Activated CD4-positive, alpha-beta memory T cell treated with anti-CD3 and anti-CD28 coated beads for 36 hours (primary cell): ENCODE results near the gene MTAP. TPM values are rescaled to one million over a fixed set of nuclear protein-coding genes. Genes with fewer than 3 reads are reported as not detected.
A peak's percentile ranks its signal among the peaks of the same experiment; 100 is the strongest.

Experiments
- CTCF ChIA-PET: fragments of 350-600 bp; sonication (Branson Sonifier 250); formaldehyde crosslinking; loops from one replicate; lab custom pipeline; 2021; ENCODE audit warnings: antibody characterized with exemption, inconsistent platforms; lab: Charles Lee
- POLR2A ChIA-PET: fragments of 350-600 bp; sonication (Branson Sonifier 250); formaldehyde crosslinking; loops from one replicate; lab custom pipeline; 2021; ENCODE audit warnings: antibody characterized with exemption; lab: Charles Lee
- DNase-seq: peaks from one replicate; pipeline ENCODE4 v3.0.0-alpha.2; 2020
- H3K27ac Mint-ChIP-seq: one replicate; pipeline ENCODE4 v1.8.0; 2021; ENCODE audit warnings: mixed read lengths
- H3K27me3 Mint-ChIP-seq: one replicate; pipeline ENCODE4 v1.8.0; 2021; ENCODE audit warnings: mixed read lengths
- H3K36me3 Mint-ChIP-seq: one replicate; pipeline ENCODE4 v1.8.0; 2021; ENCODE audit warnings: mixed read lengths
- H3K4me1 Mint-ChIP-seq: one replicate; pipeline ENCODE4 v1.8.0; 2021; ENCODE audit warnings: low read depth, mixed read lengths
- H3K4me3 Mint-ChIP-seq: one replicate; pipeline ENCODE4 v1.8.0; 2021; ENCODE audit warnings: mild to moderate bottlenecking, mixed read lengths
- H3K9me3 Mint-ChIP-seq: one replicate; pipeline ENCODE4 v1.8.0; 2021; ENCODE audit warnings: mixed read lengths
- intact Hi-C: fragments of 100-400 bp; cut with micrococcal nuclease; formaldehyde crosslinking; loops from one replicate; pipeline ENCODE4 v1.15.1; 2023
- total RNA-seq, 2 experiments: library from RNA; stranded (reverse); gene quantifications; one replicate each; pipeline ENCODE4 v1.2.3, GENCODE V29; 2021

The MTAP gene
- total RNA-seq, 2 experiments from 2014 or later = 55.6 to 62.3 TPM

DNA sequence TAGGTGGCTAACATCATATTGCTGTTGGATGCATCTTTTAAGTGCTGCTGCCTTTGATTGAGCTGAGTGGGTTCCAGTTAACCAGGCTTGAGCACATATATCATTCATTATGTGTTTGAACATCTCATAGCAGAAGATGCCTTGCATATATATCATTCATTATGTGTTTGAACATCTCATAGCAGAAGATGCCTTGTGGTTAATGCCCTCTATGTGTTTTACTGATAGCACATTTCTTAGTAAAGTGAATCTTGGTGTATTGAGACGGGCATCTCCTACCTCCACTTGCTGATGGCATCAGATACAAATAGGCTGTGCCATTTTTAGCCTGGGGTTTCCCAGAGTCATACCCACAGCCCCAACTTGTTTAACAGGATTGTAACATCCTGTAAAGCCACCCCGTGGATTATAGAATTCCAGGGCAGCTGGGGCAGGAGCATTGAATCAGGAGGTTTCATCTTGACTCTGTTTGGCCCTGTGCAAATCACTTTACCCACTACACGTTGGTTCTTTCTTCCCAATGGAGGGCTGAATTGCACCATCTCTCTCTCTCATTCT lies 26.5 kb downstream of the MTAP start:
- Mint-ChIP-seq H3K9me3 (no peaks in the 10 kb centered on the region), H3K4me1 (peaks cover 52% of the 10 kb centered on the region), H3K4me3 (no peak overlapping the region), H3K27me3 (no peaks in the 10 kb centered on the region), H3K27ac (no peak overlapping the region), H3K36me3 (peaks cover 74% of the 10 kb centered on the region)
- ChIA-PET POLR2A (no interaction called here), CTCF (interaction anchor here (0.8 kb wide), 1 partner anchor 152 kb away, joined by 3 read pairs; no protein-coding TSS in a partner anchor)
- DNase-seq = peak; percentile 26
- intact Hi-C loops = no loop called here

DNA sequence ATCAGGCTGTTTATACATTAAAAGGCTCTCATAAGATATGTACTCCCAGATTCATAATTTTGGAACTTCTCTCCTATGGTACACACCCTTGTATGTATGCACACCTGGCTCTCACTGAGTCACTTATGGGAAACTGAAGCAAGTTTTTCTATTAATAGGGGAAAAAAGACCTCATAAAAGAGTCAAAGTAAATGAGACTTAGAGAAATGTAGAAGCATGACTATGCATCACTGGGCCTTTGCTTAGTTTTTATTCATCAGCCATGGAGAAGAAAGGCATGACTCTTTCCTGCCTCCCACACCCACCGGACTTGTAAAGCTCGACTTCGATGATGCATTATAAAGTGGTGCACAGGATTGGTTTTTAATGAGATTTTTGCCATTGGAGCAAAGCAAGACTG lies 28.2 kb downstream of the MTAP start:
- DNase-seq = peak; percentile 44
- intact Hi-C loops = loop anchor here (5.0 to 10.0 kb wide), 4 partner anchors 87 to 1146 kb away; partner anchors contain the start of gene FOCAD
- ChIA-PET CTCF (interaction anchor here (0.5 to 0.7 kb wide), 2 partner anchors 178 to 408 kb away, joined by 3 read pairs; no protein-coding TSS in a partner anchor), POLR2A (interaction anchor here (0.6 kb wide), 1 partner anchor 181 kb away, joined by 4 read pairs; no protein-coding TSS in a partner anchor)
- H3K9me3 Mint-ChIP-seq = no peaks in the 10 kb centered on the region
- peak overlapping the region; percentile 25 for H3K27ac Mint-ChIP-seq
- H3K36me3 Mint-ChIP-seq = peaks cover 73% of the 10 kb centered on the region
- peaks cover 51% of the 10 kb centered on the region for H3K4me1 Mint-ChIP-seq
- H3K27me3 Mint-ChIP-seq = no peaks in the 10 kb centered on the region
- no peak overlapping the region for H3K4me3 Mint-ChIP-seq

- peak; percentile 74 for DNase-seq
- no peak overlapping the region for H3K4me3 Mint-ChIP-seq
- H3K27me3 Mint-ChIP-seq = no peaks in the 10 kb centered on the region
- H3K36me3 Mint-ChIP-seq = peaks cover 70% of the 10 kb centered on the region
- POLR2A ChIA-PET = interaction anchor here (0.6 kb wide), 1 partner anchor 273 kb away, joined by 4 read pairs; no protein-coding TSS in a partner anchor
- H3K4me1 Mint-ChIP-seq = peaks cover 65% of the 10 kb centered on the region
- peak overlapping the region; percentile 33 for H3K27ac Mint-ChIP-seq
- intact Hi-C loops = loop anchor here (1.0 to 10.0 kb wide), 10 partner anchors 21 to 1147 kb away; partner anchors contain the start of genes CDKN2A, CDKN2B-AS1 and FOCAD
- H3K9me3 Mint-ChIP-seq = no peaks in the 10 kb centered on the region
- CTCF ChIA-PET = interaction anchor here (0.8 to 1.2 kb wide), 3 partner anchors 198 to 407 kb away, joined by 3 to 4 read pairs (median 3); no protein-coding TSS in a partner anchor
These were observed 29.5 kb downstream of the MTAP start for GRCh38 chr9:21831841-21832509.

DNA sequence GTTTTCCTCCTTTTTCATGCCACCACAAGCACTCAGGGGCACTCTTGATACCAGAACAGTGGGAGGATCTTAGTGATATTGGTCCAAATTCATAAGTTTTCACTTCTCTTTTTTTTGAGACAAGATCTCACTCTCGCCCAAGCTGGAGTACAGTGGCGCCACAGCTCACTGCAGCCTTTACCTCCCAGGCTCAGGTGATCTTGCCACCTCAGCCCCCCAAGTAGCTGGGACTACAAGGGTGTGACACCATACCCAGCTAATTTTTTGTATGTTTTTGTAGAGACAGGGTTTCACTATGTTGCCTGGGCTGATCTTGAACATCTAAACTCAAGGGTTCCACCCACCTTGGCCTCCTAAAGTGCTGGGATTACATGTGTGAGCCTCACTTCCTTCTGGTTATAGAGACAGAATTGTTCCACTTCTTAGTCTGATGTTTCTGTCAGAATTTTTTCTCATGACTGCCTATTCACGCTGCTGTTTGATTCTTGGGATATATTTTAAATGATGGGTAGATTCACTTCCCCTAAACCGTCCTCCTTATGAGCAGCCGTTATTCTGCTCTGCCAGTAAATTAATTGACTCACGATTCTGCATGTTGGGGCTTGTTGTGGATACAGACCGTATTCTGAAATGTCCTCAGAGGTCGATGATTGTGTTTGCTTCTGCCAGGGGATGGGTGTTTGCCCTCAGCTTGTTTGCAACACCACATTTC lies 30.8 kb downstream of the MTAP start:
- no peak overlapping the region for H3K4me3 Mint-ChIP-seq
- H3K27me3 Mint-ChIP-seq = no peaks in the 10 kb centered on the region
- intact Hi-C loops = loop anchor here (2.0 to 10.0 kb wide), 5 partner anchors 20 to 1148 kb away; partner anchors contain the start of gene FOCAD
- ChIA-PET CTCF (interaction anchor here (0.9 to 1.2 kb wide), 2 partner anchors 175 to 406 kb away, joined by 3 to 4 read pairs; no protein-coding TSS in a partner anchor), POLR2A (no interaction called here)
- no peaks in the 10 kb centered on the region for H3K9me3 Mint-ChIP-seq
- DNase-seq = no peak
- no peak overlapping the region for H3K27ac Mint-ChIP-seq
- peaks cover 65% of the 10 kb centered on the region for H3K4me1 Mint-ChIP-seq
- H3K36me3 Mint-ChIP-seq = peaks cover 75% of the 10 kb centered on the region

GRCh38 chr9:21835121-21835520 lies 32.7 kb downstream of the MTAP start:
- Mint-ChIP-seq H3K4me1 (peaks cover 56% of the 10 kb centered on the region), H3K27ac (no peak overlapping the region), H3K36me3 (peaks cover 78% of the 10 kb centered on the region), H3K27me3 (no peaks in the 10 kb centered on the region), H3K4me3 (no peak overlapping the region), H3K9me3 (no peaks in the 10 kb centered on the region)
- intact Hi-C loops = loop anchor here (10.0 kb wide), 1 partner anchor 1150 kb away; the partner anchor contains the start of gene FOCAD
- no peak for DNase-seq
- ChIA-PET CTCF (interaction anchor here (0.6 to 1.4 kb wide), 3 partner anchors 22 to 491 kb away, joined by 3 to 5 read pairs (median 3); no protein-coding TSS in a partner anchor), POLR2A (interaction anchor here (0.7 kb wide), 1 partner anchor 26 kb away, joined by 3 read pairs; no protein-coding TSS in a partner anchor)

DNA sequence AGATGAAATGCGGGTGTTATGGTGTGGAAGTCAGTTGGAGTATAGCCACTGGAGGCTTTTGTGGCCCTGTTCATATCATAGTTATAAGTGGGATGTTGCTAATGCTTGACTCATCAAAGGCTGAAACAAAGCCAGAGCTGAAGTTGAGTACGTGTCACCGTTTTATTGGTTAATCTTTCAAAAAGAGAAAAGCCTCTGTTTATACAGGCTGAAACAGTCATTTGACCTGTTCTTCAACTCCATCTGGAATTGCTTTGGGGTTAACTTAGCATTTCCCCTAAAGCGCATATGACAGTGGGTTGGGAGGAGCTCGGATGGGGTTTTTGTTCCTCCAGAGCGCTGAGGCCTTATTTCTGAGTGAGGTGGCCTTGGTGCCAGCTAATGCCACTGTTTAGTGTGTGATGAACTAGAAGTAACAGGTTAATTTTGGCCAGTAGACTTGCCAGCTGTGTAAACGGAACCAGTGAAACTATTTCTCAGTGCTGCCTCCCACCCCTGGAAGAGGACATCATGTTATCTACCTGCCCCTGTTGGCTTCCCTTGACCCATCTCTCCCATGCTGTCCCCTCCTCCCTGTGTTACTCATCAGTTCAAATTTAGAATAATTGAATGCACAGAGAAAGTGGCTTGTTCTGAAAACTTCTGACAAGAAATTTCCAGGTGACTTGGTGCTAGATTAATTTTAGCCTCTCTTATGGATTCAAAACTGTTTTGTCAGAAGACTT lies 34.2 kb downstream of the MTAP start:
- Mint-ChIP-seq H3K4me1 (peaks cover 41% of the 10 kb centered on the region), H3K27me3 (no peaks in the 10 kb centered on the region), H3K27ac (no peak overlapping the region), H3K9me3 (peaks cover 2% of the 10 kb centered on the region), H3K4me3 (no peak overlapping the region), H3K36me3 (peaks cover 81% of the 10 kb centered on the region)
- DNase-seq = peak; percentile 34
- intact Hi-C loops = loop anchor here (10.0 kb wide), 1 partner anchor 1152 kb away; the partner anchor contains the start of gene FOCAD
- ChIA-PET CTCF (interaction anchor here (1.2 to 1.4 kb wide), 2 partner anchors 172 to 408 kb away, joined by 3 read pairs; no protein-coding TSS in a partner anchor), POLR2A (no interaction called here)

DNA sequence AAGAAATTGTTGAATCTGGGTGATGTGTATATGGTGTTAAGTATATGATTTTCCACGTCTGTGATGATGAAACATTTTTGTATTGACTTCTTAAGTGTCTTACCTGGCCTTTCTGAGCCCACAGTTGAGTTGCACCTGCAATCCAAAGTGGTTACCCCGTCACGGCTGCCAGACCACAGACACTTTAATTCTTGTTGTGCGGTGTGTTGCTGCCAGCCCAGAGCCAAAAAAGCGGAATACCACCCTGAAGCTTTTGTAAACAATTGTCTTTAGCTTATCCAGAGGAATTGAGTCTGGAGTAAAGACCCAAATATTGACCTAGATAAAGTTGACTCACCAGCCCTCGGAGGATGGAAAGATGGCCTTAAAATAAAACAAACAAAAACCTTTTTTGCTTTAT lies 35.1 kb downstream of the MTAP start:
- CTCF ChIA-PET = no interaction called here
- intact Hi-C loops = loop anchor here (10.0 kb wide), 1 partner anchor 1153 kb away; the partner anchor contains the start of gene FOCAD
- Mint-ChIP-seq H3K27ac (no peak overlapping the region), H3K36me3 (peaks cover 85% of the 10 kb centered on the region), H3K9me3 (peaks cover 4% of the 10 kb centered on the region), H3K4me1 (peaks cover 32% of the 10 kb centered on the region), H3K27me3 (no peaks in the 10 kb centered on the region), H3K4me3 (no peak overlapping the region)
- no peak for DNase-seq
- POLR2A ChIA-PET = no interaction called here

GRCh38 chr9:21840647-21841046 lies 38.2 kb downstream of the MTAP start:
- H3K9me3 Mint-ChIP-seq = peaks cover 27% of the 10 kb centered on the region
- intact Hi-C loops = no loop called here
- H3K27ac Mint-ChIP-seq = no peak overlapping the region
- H3K36me3 Mint-ChIP-seq = peaks cover 81% of the 10 kb centered on the region
- CTCF ChIA-PET = no interaction called here
- peaks cover 17% of the 10 kb centered on the region for H3K4me1 Mint-ChIP-seq
- H3K4me3 Mint-ChIP-seq = no peak overlapping the region
- POLR2A ChIA-PET = no interaction called here
- H3K27me3 Mint-ChIP-seq = no peaks in the 10 kb centered on the region
- DNase-seq = no peak

DNA sequence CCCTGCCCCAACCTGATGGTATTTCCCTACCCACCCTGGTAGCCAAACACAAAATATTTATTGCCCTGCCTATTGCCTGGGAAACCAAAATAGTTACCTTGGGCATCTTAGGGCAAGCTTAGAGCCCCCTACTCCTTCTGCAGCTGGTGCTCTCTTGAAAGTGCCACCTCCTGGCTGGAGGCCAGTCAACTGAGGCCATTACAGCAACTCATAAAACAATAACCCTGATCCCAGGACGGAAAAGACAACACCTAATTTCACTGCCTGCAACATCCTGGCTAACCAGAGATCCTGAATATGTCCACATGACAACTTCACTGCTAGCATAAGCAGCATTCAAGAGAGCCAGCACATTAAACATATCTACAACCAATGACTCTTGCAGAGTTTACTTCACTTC lies 38.7 kb downstream of the MTAP start:
- intact Hi-C loops = no loop called here
- peaks cover 32% of the 10 kb centered on the region for H3K9me3 Mint-ChIP-seq

GRCh38 chr9:21848615-21849014 lies 46.2 kb downstream of the MTAP start:
- H3K27me3 Mint-ChIP-seq = no peaks in the 10 kb centered on the region
- no peak overlapping the region for H3K4me3 Mint-ChIP-seq
- H3K4me1 Mint-ChIP-seq = peaks cover 23% of the 10 kb centered on the region
- POLR2A ChIA-PET = no interaction called here
- H3K9me3 Mint-ChIP-seq = peaks cover 51% of the 10 kb centered on the region
- peaks cover 70% of the 10 kb centered on the region for H3K36me3 Mint-ChIP-seq
- CTCF ChIA-PET = no interaction called here
- DNase-seq = no peak
- intact Hi-C loops = no loop called here
- H3K27ac Mint-ChIP-seq = no peak overlapping the region

More for the DNA sequence above, 38.7 kb downstream of the MTAP start:
- POLR2A ChIA-PET = no interaction called here
- Mint-ChIP-seq H3K27ac (no peak overlapping the region), H3K4me1 (peaks cover 12% of the 10 kb centered on the region), H3K36me3 (peaks cover 83% of the 10 kb centered on the region), H3K4me3 (no peak overlapping the region), H3K27me3 (no peaks in the 10 kb centered on the region)
- CTCF ChIA-PET = no interaction called here
- no peak for DNase-seq

- Mint-ChIP-seq H3K4me1 (peaks cover 31% of the 10 kb centered on the region), H3K27ac (no peak overlapping the region), H3K4me3 (no peak overlapping the region), H3K9me3 (peaks cover 13% of the 10 kb centered on the region), H3K27me3 (no peaks in the 10 kb centered on the region), H3K36me3 (peaks cover 67% of the 10 kb centered on the region)
- ChIA-PET CTCF (interaction anchor here (0.7 to 1.9 kb wide), 2 partner anchors 40 to 147 kb away, joined by 3 to 14 read pairs; no protein-coding TSS in a partner anchor), POLR2A (no interaction called here)
- intact Hi-C loops = loop anchor here (2.0 kb wide), 1 partner anchor 20 kb away; no protein-coding TSS in a partner anchor
- DNase-seq = no peak
These were observed 50.3 kb downstream of the MTAP start for GRCh38 chr9:21852754-21853153.
